ENCODE results near the gene FARS2.

The FARS2 gene

DNA sequence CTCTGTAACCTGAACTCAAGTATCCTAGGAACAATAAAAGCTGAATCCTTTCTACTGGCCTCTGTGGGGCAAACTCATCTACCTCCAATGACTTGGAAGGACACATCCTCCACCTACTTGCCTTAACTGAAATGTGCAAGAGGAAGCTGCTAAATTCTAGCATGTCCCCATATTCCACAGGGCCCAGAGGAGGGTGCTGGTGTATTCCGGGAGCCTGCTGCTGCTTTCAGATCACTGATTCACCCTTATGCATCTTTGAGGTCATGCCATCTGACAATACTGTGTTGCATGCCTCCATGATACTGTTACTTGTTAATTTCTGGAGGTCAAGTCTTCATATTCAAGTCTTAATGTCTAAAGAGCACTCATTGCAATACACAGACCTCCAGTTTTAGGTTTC is 40.9 kb upstream of the FARS2 start:
- H3K27ac ChIP-seq = no peak overlapping the region
- TF ChIP-seq ZFX (IDR thresholded peaks at IDR 0.05) = no peak

DNA sequence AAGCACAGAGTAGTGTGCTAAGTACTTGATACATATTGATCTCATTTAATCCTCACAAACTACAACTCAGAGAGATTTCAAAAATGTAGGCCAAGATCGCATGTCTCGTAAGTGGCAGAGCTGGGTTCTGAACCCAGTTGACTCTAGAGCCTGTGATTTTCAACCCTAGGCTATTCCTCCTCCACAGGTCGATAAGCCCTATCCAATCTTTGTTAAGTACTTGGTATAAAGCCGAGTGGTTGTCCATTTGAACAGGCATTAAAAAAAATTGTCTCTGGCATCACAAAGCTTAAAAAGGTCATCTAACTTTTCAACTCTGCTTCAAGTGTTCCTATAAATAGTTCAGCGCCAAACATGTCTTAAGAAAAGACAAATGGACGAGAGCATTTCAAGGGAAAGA is 38.0 kb upstream of the FARS2 start:
- no peak overlapping the region for H3K27ac ChIP-seq
- TF ChIP-seq, protein P1, sequence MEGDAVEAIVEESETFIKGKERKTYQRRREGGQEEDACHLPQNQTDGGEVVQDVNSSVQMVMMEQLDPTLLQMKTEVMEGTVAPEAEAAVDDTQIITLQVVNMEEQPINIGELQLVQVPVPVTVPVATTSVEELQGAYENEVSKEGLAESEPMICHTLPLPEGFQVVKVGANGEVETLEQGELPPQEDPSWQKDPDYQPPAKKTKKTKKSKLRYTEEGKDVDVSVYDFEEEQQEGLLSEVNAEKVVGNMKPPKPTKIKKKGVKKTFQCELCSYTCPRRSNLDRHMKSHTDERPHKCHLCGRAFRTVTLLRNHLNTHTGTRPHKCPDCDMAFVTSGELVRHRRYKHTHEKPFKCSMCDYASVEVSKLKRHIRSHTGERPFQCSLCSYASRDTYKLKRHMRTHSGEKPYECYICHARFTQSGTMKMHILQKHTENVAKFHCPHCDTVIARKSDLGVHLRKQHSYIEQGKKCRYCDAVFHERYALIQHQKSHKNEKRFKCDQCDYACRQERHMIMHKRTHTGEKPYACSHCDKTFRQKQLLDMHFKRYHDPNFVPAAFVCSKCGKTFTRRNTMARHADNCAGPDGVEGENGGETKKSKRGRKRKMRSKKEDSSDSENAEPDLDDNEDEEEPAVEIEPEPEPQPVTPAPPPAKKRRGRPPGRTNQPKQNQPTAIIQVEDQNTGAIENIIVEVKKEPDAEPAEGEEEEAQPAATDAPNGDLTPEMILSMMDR (conservative IDR thresholded peaks at IDR 0.05) = no peak
- TF ChIP-seq ZFX (IDR thresholded peaks at IDR 0.05) = no peak

DNA sequence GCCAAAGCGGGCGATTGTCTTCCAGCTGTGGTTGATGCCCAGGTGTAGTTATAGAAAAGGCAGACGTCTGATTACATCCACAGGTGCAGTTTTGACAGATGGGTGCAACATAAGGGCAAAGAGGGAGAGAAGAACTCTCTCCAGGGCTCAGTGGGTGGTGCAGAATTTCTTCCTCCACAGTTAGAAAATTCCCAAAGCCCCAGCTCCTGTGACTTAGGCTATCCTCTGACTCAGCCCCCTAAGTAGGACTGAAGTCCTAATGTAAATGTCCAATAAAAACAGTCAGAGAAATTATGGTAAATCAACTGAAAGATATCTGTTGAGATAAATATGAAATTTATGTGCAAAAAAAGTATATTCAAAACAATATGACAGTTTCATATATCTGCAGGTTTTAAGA is 32.0 kb upstream of the FARS2 start:
- TF ChIP-seq, protein P1 (conservative IDR thresholded peaks at IDR 0.05) = no peak
- no peak for TF ChIP-seq ZFX (IDR thresholded peaks at IDR 0.05)
- H3K27ac ChIP-seq = no peak overlapping the region

DNA sequence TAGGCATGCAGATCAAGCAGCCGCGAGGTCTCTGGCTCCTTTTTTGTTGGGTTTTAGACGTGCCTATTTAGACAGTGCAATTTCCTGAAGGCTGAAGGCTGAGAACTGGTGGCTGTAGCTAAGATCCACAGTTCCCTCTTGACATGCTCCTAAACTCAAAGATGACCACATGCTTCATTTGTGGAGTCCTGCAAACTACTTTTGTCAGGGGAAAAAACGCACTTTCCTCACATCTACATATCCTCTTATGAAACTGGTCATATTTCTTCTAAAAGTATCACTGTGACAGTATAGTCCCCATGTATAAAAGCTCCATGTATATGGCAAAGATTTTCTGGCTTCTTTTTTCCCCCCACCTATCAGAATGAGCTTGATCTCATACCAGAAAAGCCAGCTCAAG is 31.2 kb upstream of the FARS2 start:
- H3K27ac ChIP-seq = no peak overlapping the region
- TF ChIP-seq ZFX (IDR thresholded peaks at IDR 0.05) = no peak
- TF ChIP-seq, protein P1 (conservative IDR thresholded peaks at IDR 0.05) = no peak

DNA sequence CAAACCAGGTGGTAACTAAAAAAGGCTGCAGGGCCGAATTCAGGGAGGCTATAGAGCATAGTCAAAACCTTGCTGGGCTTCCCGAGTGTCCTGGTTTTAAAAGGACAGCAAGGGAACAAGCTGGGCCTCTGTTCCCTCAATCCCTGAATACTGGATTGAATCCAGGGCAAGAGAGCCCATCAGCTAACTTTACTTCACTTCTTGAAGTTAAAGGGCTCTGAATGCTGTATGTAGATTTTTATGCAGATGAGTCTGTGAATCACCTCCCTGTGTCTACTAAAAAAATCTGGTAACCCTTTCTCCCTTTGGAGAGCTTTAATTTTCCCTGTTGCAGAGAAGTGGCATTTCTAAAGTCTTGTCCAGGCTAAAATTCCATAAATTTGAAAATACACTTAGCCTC is 30.0 kb upstream of the FARS2 start:
- H3K27ac ChIP-seq = no peak overlapping the region
- TF ChIP-seq, protein P1 (conservative IDR thresholded peaks at IDR 0.05) = no peak
- no peak for TF ChIP-seq ZFX (IDR thresholded peaks at IDR 0.05)

DNA sequence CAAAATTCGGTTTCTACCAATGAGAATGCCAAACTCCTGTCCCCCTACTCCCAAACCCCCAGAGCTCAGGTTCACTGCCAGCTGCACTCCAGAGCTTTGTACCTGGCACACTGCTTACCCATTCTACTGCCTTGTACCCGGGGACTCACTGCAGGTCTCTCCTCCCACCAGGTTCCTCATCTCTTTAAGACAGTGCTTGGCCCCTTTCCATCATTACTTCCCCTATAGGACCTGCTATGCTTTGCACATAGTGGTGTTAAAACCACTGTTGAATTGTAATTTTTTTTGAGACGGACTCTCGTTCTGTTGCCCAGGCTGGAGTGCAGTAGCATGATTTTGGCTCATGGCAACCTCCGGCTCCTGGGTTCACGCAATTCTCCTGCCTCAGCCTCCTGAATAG is 26.4 kb upstream of the FARS2 start:
- H3K27ac ChIP-seq = no peak overlapping the region
- TF ChIP-seq, protein P1 (conservative IDR thresholded peaks at IDR 0.05) = no peak
- no peak for TF ChIP-seq ZFX (IDR thresholded peaks at IDR 0.05)

DNA sequence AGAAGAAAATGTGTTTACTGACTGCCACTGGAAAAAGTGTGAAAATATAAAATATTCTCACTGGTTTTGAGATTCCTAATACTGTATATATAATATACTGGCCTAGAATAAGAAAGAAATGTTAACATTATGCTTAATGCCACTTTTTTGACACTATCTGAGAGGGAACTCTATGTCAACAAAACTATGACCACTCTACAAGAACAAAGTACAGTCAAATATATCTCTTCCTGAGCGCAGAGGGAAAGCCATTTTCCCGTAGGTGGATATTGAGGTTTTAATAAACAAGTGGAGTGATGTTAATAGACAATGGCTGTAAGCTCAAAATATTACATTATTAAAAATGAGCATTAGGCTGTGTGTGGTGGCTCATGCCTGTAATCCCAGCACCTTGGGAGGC is 25.5 kb upstream of the FARS2 start:
- no peak overlapping the region for H3K27ac ChIP-seq
- no peak for TF ChIP-seq ZFX (IDR thresholded peaks at IDR 0.05)
- TF ChIP-seq, protein P1 (conservative IDR thresholded peaks at IDR 0.05) = no peak

DNA sequence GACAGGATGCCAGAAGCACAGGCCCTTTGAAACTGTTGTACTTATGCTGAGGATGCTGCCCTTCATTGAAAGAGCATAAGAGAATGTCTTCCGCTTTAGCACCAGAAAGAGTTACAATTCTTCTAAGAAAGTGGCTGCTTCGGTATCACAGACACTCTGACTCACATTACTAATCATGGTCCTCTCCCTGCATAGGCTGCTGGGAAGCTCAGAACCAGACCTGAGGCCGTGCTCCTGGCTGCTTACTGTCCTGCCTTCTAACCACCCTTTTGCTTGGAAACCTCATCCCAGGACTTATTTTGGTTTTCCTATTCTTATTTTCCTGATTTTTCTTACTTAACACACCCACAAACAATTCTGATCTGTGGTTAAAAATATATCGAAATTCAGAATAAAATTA is 23.5 kb upstream of the FARS2 start:
- TF ChIP-seq ZFX (IDR thresholded peaks at IDR 0.05) = no peak
- TF ChIP-seq, protein P1 (conservative IDR thresholded peaks at IDR 0.05) = no peak
- H3K27ac ChIP-seq = no peak overlapping the region
